IMR-90 (cell line): ENCODE data around the gene LDAF1. TPM values are rescaled to one million over a fixed set of nuclear protein-coding genes. Genes with fewer than 3 reads are reported as not detected.

Experiments used
- ATAC-seq: fragments of 200-7000 bp; cut with Tn5 transposase; 2 replicates; pipeline ENCODE4 v1.9.1; 2020; ENCODE audit warnings: low read depth, mild to moderate bottlenecking, moderate library complexity
- BruUV-seq: library from RNA; stranded (reverse); fragments of 400-500 nt; replicated peaks from 2 replicates; lab custom pipeline; 2021; lab: Mats Ljungman, UMichigan
- CTCF ChIA-PET: fragments of 300-600 bp; formaldehyde crosslinking; extraction: SDS; loops from one replicate; lab custom pipeline; 2021; ENCODE audit warnings: antibody characterized with exemption; lab: Yijun Ruan, JAX
- POLR2A ChIA-PET: fragments of 300-600 bp; sonication (Branson Sonifier 250); formaldehyde crosslinking; loops from one replicate; lab custom pipeline; 2022; ENCODE audit warnings: antibody characterized with exemption; ENCODE audit not compliant: unreplicated experiment; lab: Charles Lee
- DNase-seq: peaks from one replicate; pipeline ENCODE4 v3.0.0; 2013
- H2AFZ ChIP-seq: replicated peaks from 2 replicates; pipeline ENCODE3; 2013; ENCODE audit warnings: low read length, mild to moderate bottlenecking; ENCODE audit not compliant: poor library complexity
- H2AK5ac ChIP-seq: 2 replicates; pipeline ENCODE4 v1.6.1; 2013; ENCODE audit warnings: low read depth, low read length, inconsistent platforms
- H2AK9ac ChIP-seq: replicated peaks from 2 replicates; pipeline ENCODE3; 2013; ENCODE audit warnings: mild to moderate bottlenecking, low read depth, low read length, moderate library complexity; ENCODE audit not compliant: poor library complexity
- H2BK120ac ChIP-seq: 2 replicates; pipeline ENCODE4 v1.6.1; 2013; ENCODE audit warnings: low read depth, low read length, inconsistent platforms
- H2BK15ac ChIP-seq: 3 replicates; pipeline ENCODE4 v1.6.1; 2013; ENCODE audit warnings: low read depth, low read length, inconsistent platforms
- H2BK20ac ChIP-seq: 2 replicates; pipeline ENCODE4 v1.6.1; 2013; ENCODE audit warnings: low read depth, mild to moderate bottlenecking, inconsistent platforms, low read length, moderate library complexity
- H2BK5ac ChIP-seq: 2 replicates; pipeline ENCODE4 v1.6.1; 2013; ENCODE audit warnings: mild to moderate bottlenecking, low read depth, low read length, inconsistent platforms; ENCODE audit not compliant: poor library complexity, severe bottlenecking
- H3K14ac ChIP-seq: replicated peaks from 2 replicates; pipeline ENCODE4 v1.6.1; 2013; ENCODE audit warnings: low read depth, low read length, inconsistent platforms
- H3K18ac ChIP-seq: 2 replicates; pipeline ENCODE4 v1.6.1; 2013; ENCODE audit warnings: low read depth, low read length, control low read depth
- H3K23ac ChIP-seq: 2 replicates; pipeline ENCODE4 v1.6.1; 2013; ENCODE audit warnings: low read depth, low read length, inconsistent platforms
- H3K27ac ChIP-seq: 2 replicates; pipeline ENCODE4 v1.5.1; 2013; ENCODE audit warnings: mild to moderate bottlenecking, control low read depth, low read length; ENCODE audit not compliant: insufficient read depth
- H3K27me3 ChIP-seq: 2 replicates; pipeline ENCODE4 v1.6.1; 2013; ENCODE audit warnings: low read length; ENCODE audit not compliant: control insufficient read depth, insufficient read depth
- H3K36me3 ChIP-seq: 2 replicates; pipeline ENCODE4 v1.6.1; 2013; ENCODE audit warnings: low read length, mixed read lengths; ENCODE audit not compliant: control insufficient read depth, insufficient read depth
- H3K4ac ChIP-seq: 2 replicates; pipeline ENCODE4 v1.6.1; 2013; ENCODE audit warnings: low read depth, low read length, inconsistent platforms
- H3K4me1 ChIP-seq: 2 replicates; pipeline ENCODE4 v1.6.1; 2013; ENCODE audit warnings: low read length, mixed read lengths; ENCODE audit not compliant: control insufficient read depth, insufficient read depth
- H3K4me2 ChIP-seq: 2 replicates; pipeline ENCODE4 v1.6.1; 2013; ENCODE audit warnings: low read depth, mild to moderate bottlenecking, control low read depth, low read length, moderate library complexity
- H3K4me3 ChIP-seq: 2 replicates; pipeline ENCODE4 v1.5.1; 2013; ENCODE audit warnings: low read depth, mild to moderate bottlenecking, control low read depth, low read length, moderate library complexity; ENCODE audit not compliant: insufficient read depth
- H3K56ac ChIP-seq: 2 replicates; pipeline ENCODE4 v1.6.1; 2013; ENCODE audit warnings: low read length, inconsistent platforms; ENCODE audit not compliant: insufficient read depth; ENCODE audit errors: extremely low read depth
- H3K79me1 ChIP-seq, 2 experiments: 2 replicates each; pipeline ENCODE4 v1.6.1; 2013; ENCODE audit warnings: low read length in 2 of 2, inconsistent platforms in 1 of 2, low read depth in 1 of 2
- H3K9ac ChIP-seq: 2 replicates; pipeline ENCODE4 v1.6.1; 2013; ENCODE audit warnings: low read depth, low read length, control low read depth
- H3K9me1 ChIP-seq: 2 replicates; pipeline ENCODE4 v1.6.1; 2013; ENCODE audit warnings: low read length, inconsistent platforms; ENCODE audit not compliant: insufficient read depth
- H3K9me3 ChIP-seq: 2 replicates; pipeline ENCODE4 v1.6.1; 2013; ENCODE audit warnings: low read length; ENCODE audit not compliant: control insufficient read depth, insufficient read depth
- H4K20me1 ChIP-seq: 2 replicates; pipeline ENCODE4 v1.6.1; 2013; ENCODE audit warnings: low read length, inconsistent platforms; ENCODE audit not compliant: insufficient read depth
- H4K5ac ChIP-seq: 2 replicates; pipeline ENCODE4 v1.6.1; 2013; ENCODE audit warnings: mild to moderate bottlenecking, low read depth, low read length, control low read depth
- H4K8ac ChIP-seq, 2 experiments: 2 replicates each; pipeline ENCODE4 v1.6.1; 2013; ENCODE audit warnings: low read depth in 2 of 2, low read length in 2 of 2, control low read depth in 1 of 2, inconsistent platforms in 1 of 2
- H4K91ac ChIP-seq: 2 replicates; pipeline ENCODE4 v1.6.1; 2013; ENCODE audit warnings: low read depth, low read length, inconsistent platforms; ENCODE audit not compliant: insufficient read depth
- BHLHE40 ChIP-seq: fragments of 150-350 bp; IDR thresholded peaks from 2 replicates; pipeline ENCODE4 v1.6.1; 2016; ENCODE audit warnings: mild to moderate bottlenecking, low read depth, low read length
- FOS ChIP-seq: fragments of 150-350 bp; IDR thresholded peaks from 2 replicates; pipeline ENCODE4 v1.6.1; 2016; ENCODE audit warnings: low read depth, low read length
- MAZ ChIP-seq: IDR thresholded peaks from 2 replicates; pipeline ENCODE4 v1.6.1; 2012; ENCODE audit warnings: low read depth, mild to moderate bottlenecking, low read length, improper control_type of control experiment, moderate library complexity, borderline replicate concordance
- POLR2A ChIP-seq: IDR thresholded peaks from 2 replicates; pipeline ENCODE4 v1.6.1; 2012; ENCODE audit warnings: mild to moderate bottlenecking, low read depth, low read length
- RFX5 ChIP-seq: IDR thresholded peaks from 2 replicates; pipeline ENCODE4 v1.8.0; 2012; ENCODE audit warnings: low read depth, mild to moderate bottlenecking, low read length, moderate library complexity
- USF2 ChIP-seq: fragments of 150-350 bp; IDR thresholded peaks from 2 replicates; pipeline ENCODE4 v1.6.1; 2017; ENCODE audit warnings: mild to moderate bottlenecking, antibody characterized with exemption, low read length, low read depth
- WGBS, 2 experiments: methylation state at CpG; one replicate each; pipeline versions ENCODE4 v1.1.5 to v1.1.7; 2013; ENCODE audit warnings: missing lambda C conversion rate in 2 of 2; ENCODE audit not compliant: insufficient read length in 1 of 2; ENCODE audit errors: extremely low coverage in 2 of 2; 5-methylcytosine and 5-hydroxymethylcytosine counted together
- dilution Hi-C: fragments of 300-500 bp; cut with HindIII; formaldehyde crosslinking; loops from one replicate; pipeline ENCODE4 v1.14.3; 2018; ENCODE audit warnings: low sequenced_read_pairs; ENCODE audit not compliant: unreplicated experiment
- in situ Hi-C: fragments of 300-500 bp; cut with MboI; formaldehyde crosslinking; loops from 3 replicates; pipeline ENCODE4 v1.14.3; 2019; ENCODE audit warnings: low sequenced_read_pairs, inconsistent platforms, mixed read lengths
- intact Hi-C: fragments of 100-400 bp; cut with micrococcal nuclease; formaldehyde crosslinking; loops from 2 replicates; pipeline ENCODE4 v1.10.0; 2022
- polyA plus RNA-seq, 3 experiments: library from polyadenylated mRNA; depleted of rRNA; stranded (reverse); fragments of >200 nt; gene quantifications; 2 replicates each; pipeline ENCODE4 v1.2.3, GENCODE V29; 2012; ENCODE audit warnings: low replicate concordance in 1 of 3
- total RNA-seq: library from RNA; depleted of rRNA; stranded (reverse); fragments of >200 nt; gene quantifications from 2 replicates; pipeline ENCODE4 v1.2.3, GENCODE V29; 2012
- TF ChIP-seq, protein P1 (sequence below): conservative IDR thresholded peaks from 2 replicates; pipeline ENCODE4 v1.5.1; 2012; ENCODE audit warnings: mild to moderate bottlenecking, low read depth, low read length, improper control_type of control experiment

The LDAF1 gene
- total and polyA plus RNA-seq, 2 of the 4 experiments (the other 2 are of a cell fraction), result 21.0 to 62.2 TPM

DNA sequence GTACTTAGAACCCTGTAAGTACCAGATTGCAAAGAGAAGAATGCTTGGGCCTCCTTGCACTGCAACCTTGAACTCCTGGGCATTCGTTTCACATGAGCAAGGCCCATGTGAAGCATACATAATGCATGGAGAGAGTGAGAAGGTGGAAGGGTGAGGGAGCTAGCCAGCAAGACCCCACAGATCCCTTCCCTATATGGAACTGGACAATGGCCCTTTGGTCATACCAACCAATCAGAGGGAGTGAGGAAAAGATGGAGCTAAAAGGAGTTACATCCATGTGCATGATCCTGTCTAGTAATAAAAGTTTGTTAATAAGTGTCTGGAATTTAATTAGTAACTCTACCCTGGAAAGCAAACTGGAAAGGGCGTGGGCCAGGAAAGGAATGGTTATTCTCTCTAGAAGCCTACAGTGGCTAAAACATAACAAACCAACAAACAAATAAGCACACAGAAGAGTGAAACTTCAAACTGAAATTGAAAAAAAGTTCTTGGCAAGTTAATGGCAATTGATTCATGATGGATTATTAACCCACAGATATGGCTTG lies 37.4 kb upstream of the LDAF1 start:
- Histone ChIP-seq H2AK9ac (peak overlapping the region; percentile 8), H2BK20ac (no peak overlapping the region), H2AK5ac (no peak overlapping the region), H3K36me3 (no peaks in the 10 kb centered on the region), H4K91ac (no peak overlapping the region), H3K79me1 (no peaks in the 10 kb centered on the region), H3K56ac (no peak overlapping the region), H4K5ac (no peak overlapping the region), H3K23ac (no peak overlapping the region), H3K9ac (no peak overlapping the region), H4K8ac (no peak overlapping the region), H2AFZ (no peak overlapping the region), H3K27ac (no peak overlapping the region), H3K4me1 (no peaks in the 10 kb centered on the region), H3K4me3 (no peak overlapping the region), H3K9me3 (no peaks in the 10 kb centered on the region), H3K9me1 (no peaks in the 10 kb centered on the region), H2BK15ac (no peak overlapping the region), H2BK120ac (no peak overlapping the region), H4K20me1 (no peaks in the 10 kb centered on the region), H3K14ac (no peak overlapping the region), H3K4me2 (no peak overlapping the region), H3K27me3 (peaks cover 3% of the 10 kb centered on the region), H2BK5ac (no peak overlapping the region), H3K4ac (no peak overlapping the region), H3K18ac (no peak overlapping the region)
- in situ Hi-C loops (no loop called here), dilution Hi-C loops (no loop called here), intact Hi-C loops (no loop called here)
- CTCF ChIA-PET, result interaction anchor here (0.6 kb wide), 1 partner anchor 182 kb away, joined by 5 read pairs; no protein-coding TSS in a partner anchor
- no peak for DNase-seq
- BruUV-seq, result no TSS peak
- no peak for TF ChIP-seq FOS
- no peak for TF ChIP-seq USF2
- TF ChIP-seq MAZ, result no peak
- TF ChIP-seq BHLHE40, result no peak
- TF ChIP-seq RFX5, result no peak
- TF ChIP-seq POLR2A, result no peak
- TF ChIP-seq, protein P1, sequence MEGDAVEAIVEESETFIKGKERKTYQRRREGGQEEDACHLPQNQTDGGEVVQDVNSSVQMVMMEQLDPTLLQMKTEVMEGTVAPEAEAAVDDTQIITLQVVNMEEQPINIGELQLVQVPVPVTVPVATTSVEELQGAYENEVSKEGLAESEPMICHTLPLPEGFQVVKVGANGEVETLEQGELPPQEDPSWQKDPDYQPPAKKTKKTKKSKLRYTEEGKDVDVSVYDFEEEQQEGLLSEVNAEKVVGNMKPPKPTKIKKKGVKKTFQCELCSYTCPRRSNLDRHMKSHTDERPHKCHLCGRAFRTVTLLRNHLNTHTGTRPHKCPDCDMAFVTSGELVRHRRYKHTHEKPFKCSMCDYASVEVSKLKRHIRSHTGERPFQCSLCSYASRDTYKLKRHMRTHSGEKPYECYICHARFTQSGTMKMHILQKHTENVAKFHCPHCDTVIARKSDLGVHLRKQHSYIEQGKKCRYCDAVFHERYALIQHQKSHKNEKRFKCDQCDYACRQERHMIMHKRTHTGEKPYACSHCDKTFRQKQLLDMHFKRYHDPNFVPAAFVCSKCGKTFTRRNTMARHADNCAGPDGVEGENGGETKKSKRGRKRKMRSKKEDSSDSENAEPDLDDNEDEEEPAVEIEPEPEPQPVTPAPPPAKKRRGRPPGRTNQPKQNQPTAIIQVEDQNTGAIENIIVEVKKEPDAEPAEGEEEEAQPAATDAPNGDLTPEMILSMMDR, result no peak
- ATAC-seq, result no peak
- no CpG with 5 or more reads among the region's 2 CpGs for WGBS, 2 experiments
- POLR2A ChIA-PET, result no interaction called here
